Fibroblast of mammary gland (primary cell): Measurements from ENCODE around the gene LINC00237.

Experiments
- DNase-seq: peaks from one replicate; pipeline ENCODE4 v3.0.0-alpha.2; 2010; ENCODE audit warnings: low read depth
- H3K4me3 ChIP-seq: 2 replicates; pipeline ENCODE4 v1.5.1; 2011; ENCODE audit warnings: low read depth, mild to moderate bottlenecking, low read length, moderate library complexity; ENCODE audit not compliant: control insufficient read depth
- TF ChIP-seq, protein P1 (sequence below): conservative IDR thresholded peaks from 2 replicates; pipeline ENCODE4 v1.5.1; 2011; ENCODE audit warnings: low read depth, low read length, inconsistent platforms; ENCODE audit not compliant: control insufficient read depth, insufficient read depth

The LINC00237 gene

DNA sequence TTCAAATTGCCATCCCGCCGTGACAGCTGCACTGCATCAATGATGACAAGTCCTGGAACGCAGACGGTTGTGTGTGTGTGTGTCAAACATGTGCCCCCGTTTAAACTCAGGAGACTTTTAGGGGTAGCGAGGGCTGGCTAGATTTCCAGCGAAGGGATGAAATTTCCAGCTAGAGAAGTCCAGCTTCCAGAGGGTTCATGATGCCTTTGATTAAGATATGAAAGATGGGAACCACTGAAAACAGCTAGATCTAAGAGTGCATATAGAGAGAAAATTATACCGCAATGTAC lies 20.4 kb upstream of the LINC00237 start:
- peak overlapping the region; percentile 82 for H3K4me3 ChIP-seq
- peak; percentile 35 for DNase-seq
- TF ChIP-seq, protein P1, sequence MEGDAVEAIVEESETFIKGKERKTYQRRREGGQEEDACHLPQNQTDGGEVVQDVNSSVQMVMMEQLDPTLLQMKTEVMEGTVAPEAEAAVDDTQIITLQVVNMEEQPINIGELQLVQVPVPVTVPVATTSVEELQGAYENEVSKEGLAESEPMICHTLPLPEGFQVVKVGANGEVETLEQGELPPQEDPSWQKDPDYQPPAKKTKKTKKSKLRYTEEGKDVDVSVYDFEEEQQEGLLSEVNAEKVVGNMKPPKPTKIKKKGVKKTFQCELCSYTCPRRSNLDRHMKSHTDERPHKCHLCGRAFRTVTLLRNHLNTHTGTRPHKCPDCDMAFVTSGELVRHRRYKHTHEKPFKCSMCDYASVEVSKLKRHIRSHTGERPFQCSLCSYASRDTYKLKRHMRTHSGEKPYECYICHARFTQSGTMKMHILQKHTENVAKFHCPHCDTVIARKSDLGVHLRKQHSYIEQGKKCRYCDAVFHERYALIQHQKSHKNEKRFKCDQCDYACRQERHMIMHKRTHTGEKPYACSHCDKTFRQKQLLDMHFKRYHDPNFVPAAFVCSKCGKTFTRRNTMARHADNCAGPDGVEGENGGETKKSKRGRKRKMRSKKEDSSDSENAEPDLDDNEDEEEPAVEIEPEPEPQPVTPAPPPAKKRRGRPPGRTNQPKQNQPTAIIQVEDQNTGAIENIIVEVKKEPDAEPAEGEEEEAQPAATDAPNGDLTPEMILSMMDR, result no peak

DNA sequence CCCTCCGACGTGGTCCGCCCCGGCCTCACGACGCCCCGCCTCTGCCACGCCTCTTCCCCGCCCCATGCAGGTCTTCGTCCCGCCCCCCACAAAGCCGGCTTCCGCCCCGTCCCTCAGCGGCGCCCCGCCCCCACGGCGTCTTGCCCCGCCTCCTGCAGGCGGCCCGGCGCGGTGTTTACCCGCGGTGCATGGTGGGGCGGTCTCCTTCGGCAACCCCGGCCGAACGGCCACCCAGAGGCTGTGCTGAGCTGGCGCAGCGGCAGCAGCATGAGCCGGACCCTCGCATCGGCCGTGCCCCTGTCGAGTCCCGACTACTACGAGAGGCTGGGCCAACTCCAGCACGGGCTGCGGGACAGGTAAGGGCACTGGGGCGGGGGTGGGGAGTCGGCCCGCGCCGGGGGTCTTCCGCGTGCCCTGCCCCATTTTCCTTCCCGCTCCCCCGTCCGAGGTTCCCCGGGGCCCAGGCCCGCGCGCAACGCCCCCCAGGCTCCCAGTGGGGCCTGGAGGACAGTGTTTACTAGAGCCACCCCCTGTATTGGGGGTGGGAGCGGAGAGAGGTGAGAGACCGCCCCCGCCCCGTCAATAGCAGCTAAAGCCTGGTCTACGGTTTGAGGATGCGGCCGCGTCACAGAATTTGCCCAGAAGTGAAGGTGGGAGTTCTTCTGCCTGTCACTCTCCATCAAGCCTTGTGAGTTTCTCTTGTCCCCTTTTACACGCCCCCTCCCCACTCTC lies 19.9 kb upstream of the LINC00237 start, which contains the start of gene KIZ:
Gene KIZ, plus strand, starts transcription at position 234 of the 732 bp plus-strand sequence. Its CDS starts 34 bp downstream, at position 268.
- peak; percentile 88 for DNase-seq
- peak within 1 kb of the TSS; percentile 82 for H3K4me3 ChIP-seq
- TF ChIP-seq, protein P1, result peak; percentile 16

DNA sequence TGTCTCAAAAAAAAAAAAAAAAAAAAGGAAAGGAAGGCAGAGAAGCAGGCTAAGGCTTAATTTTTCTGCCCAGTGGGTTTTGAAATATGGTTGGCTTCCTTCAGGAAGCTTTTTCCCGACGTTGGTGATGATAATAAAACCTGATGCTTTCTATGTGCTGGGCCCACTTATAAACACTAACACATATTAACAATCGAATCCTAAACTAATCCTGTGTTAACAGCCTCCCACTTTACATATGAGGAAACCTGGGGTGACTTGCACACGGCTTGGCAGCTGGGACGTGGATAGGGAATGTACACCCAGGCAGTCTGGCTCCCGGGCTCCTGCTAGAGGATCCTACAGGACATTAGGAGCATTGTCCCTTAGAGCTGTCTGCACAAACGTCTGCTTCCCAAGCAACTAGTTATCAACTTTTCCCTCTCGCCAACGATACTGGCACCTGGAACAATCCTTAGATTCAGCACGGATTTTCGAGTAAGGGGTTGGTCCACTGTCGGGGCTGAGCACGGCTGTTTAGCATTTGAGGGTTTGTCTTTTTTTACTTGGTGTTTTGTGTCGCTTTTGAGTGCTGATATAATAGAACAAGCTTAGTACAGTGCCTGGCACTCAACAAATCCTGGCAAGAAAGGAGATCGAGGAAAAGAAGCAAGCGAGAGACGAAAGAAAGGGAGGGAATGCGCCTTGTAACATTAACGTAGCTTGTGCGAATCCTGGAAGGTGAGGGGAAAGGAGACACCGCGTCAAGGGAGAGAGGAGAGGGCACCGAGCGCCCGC lies 19.1 kb upstream of the LINC00237 start:
- TF ChIP-seq, protein P1, result peak; percentile 12
- DNase-seq, result peak; percentile 48
- peak overlapping the region; percentile 63 for H3K4me3 ChIP-seq

DNA sequence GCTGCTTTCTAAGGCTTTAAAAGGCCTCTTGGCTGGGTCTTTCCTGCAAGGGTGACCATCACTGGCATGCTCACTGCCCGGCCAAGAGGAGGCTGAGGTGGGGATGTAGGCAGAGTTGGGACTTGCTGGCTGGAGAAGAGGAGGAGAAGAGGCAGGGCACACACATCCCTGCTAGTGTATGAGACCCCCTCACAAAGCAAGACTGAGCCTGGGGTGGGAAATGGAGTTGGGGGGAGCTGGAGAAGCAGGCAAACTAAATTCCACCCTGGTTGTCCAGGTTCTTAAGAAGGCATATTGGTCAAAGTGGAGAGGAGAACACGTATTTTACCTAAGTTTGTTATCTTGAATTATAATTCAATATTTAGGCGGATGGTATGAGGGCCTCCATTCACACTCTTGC lies 18.0 kb upstream of the LINC00237 start:
- no peak overlapping the region for H3K4me3 ChIP-seq
- no peak for DNase-seq
- TF ChIP-seq, protein P1, result no peak

DNA sequence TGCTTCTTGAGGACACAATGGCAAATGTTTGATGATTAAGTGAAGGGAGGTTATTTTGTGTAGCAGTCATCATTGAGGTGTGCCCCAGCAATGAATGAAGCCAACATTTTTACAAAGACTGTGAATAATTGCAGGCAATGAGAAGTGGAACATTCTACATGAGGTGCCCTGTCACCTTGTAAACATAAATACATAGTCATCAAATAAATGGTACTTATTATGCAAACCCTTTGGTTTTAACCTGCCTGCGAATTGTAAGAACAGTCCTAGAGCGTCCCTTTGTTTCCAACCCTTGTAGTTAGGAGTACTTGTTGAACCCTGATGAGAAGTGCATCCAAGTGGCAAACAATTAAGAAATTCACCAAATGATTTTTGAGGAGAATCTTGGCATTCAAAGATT lies 12.6 kb upstream of the LINC00237 start:
- DNase-seq, result no peak
- TF ChIP-seq, protein P1, result no peak
- no peak overlapping the region for H3K4me3 ChIP-seq

DNA sequence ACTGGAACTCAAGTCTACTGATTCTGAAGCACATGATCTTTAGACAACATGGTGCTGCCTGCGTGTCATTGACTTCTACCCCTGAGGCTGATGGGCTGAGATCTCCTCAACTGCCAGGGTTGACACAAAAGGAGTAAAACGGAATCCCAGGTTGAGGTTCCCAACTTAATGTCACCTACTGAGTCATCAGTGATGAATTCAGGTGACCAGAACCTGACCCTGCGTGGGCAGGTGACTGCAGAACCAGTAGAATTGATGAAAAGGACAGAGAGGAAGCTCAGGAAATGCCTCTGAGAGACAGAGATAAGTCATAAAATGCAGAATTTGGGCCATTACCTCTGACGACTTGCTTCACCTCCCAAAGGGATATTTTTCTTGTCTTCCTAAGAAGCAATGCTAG lies 12.0 kb upstream of the LINC00237 start:
- no peak overlapping the region for H3K4me3 ChIP-seq

More for the DNA sequence above, 12.0 kb upstream of the LINC00237 start:
- DNase-seq, result no peak
- TF ChIP-seq, protein P1, result no peak
